GM13976 (cell line): ENCODE results near the gene ACSS2.

ENCODE experiments used
- DNase-seq: peaks from one replicate; pipeline ENCODE4 v3.0.0; 2012; ENCODE audit warnings: low spot score
- in situ Hi-C: fragments of 300-500 bp; cut with MboI; formaldehyde crosslinking; loops from one replicate; pipeline ENCODE4 v1.12.0; 2022; ENCODE audit warnings: low sequenced_read_pairs, mixed read lengths, inconsistent platforms; ENCODE audit not compliant: unreplicated experiment
- TF ChIP-seq, protein P1 (sequence below): IDR thresholded peaks from 2 replicates; pipeline ENCODE4 v1.5.1; 2012; ENCODE audit warnings: borderline replicate concordance, mild to moderate bottlenecking; ENCODE audit not compliant: insufficient read depth; ENCODE audit errors: extremely low read depth, missing control alignments, control extremely low read depth

Gene ACSS2, protein sequence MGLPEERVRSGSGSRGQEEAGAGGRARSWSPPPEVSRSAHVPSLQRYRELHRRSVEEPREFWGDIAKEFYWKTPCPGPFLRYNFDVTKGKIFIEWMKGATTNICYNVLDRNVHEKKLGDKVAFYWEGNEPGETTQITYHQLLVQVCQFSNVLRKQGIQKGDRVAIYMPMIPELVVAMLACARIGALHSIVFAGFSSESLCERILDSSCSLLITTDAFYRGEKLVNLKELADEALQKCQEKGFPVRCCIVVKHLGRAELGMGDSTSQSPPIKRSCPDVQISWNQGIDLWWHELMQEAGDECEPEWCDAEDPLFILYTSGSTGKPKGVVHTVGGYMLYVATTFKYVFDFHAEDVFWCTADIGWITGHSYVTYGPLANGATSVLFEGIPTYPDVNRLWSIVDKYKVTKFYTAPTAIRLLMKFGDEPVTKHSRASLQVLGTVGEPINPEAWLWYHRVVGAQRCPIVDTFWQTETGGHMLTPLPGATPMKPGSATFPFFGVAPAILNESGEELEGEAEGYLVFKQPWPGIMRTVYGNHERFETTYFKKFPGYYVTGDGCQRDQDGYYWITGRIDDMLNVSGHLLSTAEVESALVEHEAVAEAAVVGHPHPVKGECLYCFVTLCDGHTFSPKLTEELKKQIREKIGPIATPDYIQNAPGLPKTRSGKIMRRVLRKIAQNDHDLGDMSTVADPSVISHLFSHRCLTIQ

DNA sequence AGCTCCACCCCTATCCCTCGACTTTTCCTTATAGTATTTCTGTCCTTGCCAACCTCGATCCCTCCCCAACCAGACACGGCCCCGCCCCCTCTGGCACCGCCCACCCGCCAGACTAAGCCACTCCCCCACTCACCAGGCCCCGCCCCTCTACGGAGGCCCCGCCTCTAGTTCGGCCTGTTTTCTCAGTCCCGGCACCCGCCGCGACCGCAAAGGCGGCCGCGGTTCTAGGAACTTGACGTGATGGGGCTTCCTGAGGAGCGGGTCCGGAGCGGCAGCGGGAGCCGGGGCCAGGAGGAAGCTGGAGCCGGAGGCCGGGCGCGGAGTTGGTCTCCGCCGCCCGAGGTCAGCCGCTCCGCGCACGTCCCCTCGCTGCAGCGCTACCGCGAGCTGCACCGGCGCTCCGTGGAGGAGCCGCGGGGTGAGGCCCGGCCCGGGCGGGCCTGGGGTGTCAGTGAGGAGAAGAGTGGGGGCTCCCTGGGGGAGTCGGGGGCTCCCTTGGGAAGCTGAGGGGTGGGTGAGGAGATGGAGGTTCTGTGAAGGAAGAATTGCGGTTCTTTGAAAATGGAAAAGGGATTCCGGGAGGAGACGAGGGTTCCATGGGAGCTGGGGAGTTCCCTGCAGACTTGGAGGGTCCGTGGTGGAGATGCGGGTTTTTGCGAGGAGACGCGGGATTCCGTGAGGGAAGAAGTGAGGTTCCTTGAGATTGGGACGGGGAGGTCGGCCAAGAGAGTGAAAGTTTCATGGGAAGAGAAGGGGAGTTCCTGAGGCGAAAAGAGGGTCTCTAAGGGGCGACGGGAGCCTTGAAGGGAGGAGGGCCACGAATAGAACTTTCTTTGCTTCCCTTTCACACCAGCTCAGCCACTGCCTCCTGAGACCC lies at the start of gene ACSS2:
Gene ACSS2, plus strand, starts transcription at position 207 of the 877 bp plus-strand sequence. Its CDS starts 34 bp downstream, at position 241.
- in situ Hi-C loops = no loop called here
- peak; percentile 93 for DNase-seq
- TF ChIP-seq, protein P1, sequence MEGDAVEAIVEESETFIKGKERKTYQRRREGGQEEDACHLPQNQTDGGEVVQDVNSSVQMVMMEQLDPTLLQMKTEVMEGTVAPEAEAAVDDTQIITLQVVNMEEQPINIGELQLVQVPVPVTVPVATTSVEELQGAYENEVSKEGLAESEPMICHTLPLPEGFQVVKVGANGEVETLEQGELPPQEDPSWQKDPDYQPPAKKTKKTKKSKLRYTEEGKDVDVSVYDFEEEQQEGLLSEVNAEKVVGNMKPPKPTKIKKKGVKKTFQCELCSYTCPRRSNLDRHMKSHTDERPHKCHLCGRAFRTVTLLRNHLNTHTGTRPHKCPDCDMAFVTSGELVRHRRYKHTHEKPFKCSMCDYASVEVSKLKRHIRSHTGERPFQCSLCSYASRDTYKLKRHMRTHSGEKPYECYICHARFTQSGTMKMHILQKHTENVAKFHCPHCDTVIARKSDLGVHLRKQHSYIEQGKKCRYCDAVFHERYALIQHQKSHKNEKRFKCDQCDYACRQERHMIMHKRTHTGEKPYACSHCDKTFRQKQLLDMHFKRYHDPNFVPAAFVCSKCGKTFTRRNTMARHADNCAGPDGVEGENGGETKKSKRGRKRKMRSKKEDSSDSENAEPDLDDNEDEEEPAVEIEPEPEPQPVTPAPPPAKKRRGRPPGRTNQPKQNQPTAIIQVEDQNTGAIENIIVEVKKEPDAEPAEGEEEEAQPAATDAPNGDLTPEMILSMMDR = no peak

DNA sequence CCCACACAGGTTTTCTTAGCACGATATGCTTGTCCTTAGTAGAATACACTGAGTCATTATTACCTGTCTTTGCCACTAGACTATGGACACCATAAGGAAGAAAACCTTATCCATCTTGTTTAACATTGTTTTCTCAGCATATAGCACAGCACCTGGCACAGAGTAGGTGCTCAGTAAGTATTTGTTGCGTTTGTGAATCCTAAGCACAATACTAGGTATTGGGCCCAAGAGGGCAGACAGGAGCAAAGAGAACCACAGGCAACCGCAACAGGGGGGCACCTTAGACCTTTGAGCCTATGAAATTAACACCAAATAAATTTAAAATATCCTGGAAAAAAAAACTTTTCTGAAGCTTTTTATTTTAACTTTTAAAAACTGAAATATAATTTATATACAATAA lies 47.2 kb upstream of the ACSS2 start:
- no peak for DNase-seq
- TF ChIP-seq, protein P1 = no peak
- in situ Hi-C loops = loop anchor here (25.0 kb wide), 1 partner anchor 383 kb away; no protein-coding TSS in a partner anchor

DNA sequence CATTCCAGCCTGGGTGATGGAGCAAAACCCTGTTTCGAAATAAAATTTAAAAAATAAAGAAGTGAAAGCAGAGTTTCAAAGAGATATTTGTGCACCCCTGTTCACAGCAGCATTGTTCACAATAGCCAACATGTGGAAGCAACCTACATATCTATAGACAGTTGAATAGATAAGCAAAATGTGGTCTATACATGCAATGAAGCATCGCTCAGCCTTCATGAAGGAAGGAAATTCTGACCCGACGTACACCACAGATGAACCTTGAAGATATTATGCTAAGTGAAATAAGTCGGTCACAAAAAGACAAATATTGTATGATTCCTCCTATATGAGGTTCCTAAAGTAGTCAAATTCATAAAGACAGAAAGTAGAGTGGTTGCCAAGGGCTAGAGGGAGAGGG lies 44.5 kb upstream of the ACSS2 start:
- TF ChIP-seq, protein P1 = no peak
- DNase-seq = no peak
- in situ Hi-C loops = loop anchor here (25.0 kb wide), 1 partner anchor 380 kb away; no protein-coding TSS in a partner anchor

DNA sequence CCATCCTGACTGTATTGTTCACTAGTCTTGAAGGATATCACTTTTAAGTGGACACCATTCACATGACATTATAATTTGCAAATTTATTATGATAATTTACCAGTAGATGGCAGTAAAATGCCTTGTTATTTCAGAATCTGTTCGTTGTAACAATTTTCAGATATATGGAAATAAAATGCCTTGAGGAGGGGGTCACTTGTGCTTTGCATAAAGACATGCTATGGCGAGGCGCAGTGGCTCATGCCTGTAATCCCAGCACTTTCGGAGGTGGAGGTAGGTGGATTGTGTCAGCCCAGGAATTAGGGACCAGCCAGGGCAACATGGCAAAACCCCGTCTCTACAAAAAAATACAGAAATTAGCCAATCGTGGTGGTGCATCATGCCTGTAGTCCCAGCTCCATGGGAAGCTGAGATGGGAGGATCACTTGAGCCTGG lies 41.9 kb upstream of the ACSS2 start:
- in situ Hi-C loops = loop anchor here (25.0 kb wide), 1 partner anchor 378 kb away; no protein-coding TSS in a partner anchor
- peak; percentile 51 for DNase-seq
- TF ChIP-seq, protein P1 = peak; percentile 29

DNA sequence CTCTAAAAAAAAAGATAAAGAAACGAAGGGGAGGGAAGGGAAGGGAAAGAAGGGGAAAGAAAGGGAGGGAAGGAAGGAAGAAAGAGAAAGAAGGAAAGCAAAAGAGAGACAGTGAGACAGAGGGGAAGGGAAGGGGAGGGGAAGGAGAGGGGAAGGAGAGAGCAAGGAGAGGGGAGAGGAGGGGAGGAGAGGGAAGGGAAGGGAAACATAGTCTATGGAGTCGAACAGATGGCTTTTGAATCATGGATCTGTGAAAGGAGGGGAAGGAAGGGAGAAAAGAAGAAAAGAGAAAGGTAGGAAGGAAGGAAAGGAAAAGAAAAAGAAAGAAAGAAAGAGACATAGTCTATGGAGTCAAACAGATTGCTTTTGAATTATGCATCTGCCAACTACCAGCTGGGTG lies 34.3 kb upstream of the ACSS2 start:
- TF ChIP-seq, protein P1 = no peak
- no peak for DNase-seq
- in situ Hi-C loops = loop anchor here (10.0 to 25.0 kb wide), 2 partner anchors 273 to 370 kb away; no protein-coding TSS in a partner anchor

DNA sequence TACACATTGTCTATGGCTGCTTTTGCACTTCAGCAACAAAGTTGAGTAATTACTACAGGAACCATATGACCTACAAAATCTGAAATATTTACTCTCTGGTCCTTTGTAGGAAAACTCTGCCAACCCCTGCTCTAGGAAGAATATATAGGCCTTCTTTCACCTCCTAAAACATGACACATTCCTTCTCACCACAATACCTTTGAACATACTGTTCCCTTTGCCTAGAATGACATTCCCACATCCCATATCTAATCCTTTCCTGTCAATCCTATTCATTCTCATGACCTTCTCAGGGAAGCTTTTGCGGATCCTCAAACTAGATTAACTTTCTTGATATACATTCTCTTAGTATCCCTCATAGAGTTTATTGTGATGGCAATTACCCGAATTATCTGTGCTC lies 33.0 kb upstream of the ACSS2 start:
- DNase-seq = no peak
- in situ Hi-C loops = loop anchor here (10.0 to 25.0 kb wide), 2 partner anchors 271 to 369 kb away; no protein-coding TSS in a partner anchor
- TF ChIP-seq, protein P1 = no peak
